Measurements from ENCODE around the gene GAMT.
"Not testable (repeated sequence)": the region's sequence is repeated elsewhere in the genome, so short reads cannot be mapped to it uniquely, and the experiment has no call there.

GAMT gene

DNA sequence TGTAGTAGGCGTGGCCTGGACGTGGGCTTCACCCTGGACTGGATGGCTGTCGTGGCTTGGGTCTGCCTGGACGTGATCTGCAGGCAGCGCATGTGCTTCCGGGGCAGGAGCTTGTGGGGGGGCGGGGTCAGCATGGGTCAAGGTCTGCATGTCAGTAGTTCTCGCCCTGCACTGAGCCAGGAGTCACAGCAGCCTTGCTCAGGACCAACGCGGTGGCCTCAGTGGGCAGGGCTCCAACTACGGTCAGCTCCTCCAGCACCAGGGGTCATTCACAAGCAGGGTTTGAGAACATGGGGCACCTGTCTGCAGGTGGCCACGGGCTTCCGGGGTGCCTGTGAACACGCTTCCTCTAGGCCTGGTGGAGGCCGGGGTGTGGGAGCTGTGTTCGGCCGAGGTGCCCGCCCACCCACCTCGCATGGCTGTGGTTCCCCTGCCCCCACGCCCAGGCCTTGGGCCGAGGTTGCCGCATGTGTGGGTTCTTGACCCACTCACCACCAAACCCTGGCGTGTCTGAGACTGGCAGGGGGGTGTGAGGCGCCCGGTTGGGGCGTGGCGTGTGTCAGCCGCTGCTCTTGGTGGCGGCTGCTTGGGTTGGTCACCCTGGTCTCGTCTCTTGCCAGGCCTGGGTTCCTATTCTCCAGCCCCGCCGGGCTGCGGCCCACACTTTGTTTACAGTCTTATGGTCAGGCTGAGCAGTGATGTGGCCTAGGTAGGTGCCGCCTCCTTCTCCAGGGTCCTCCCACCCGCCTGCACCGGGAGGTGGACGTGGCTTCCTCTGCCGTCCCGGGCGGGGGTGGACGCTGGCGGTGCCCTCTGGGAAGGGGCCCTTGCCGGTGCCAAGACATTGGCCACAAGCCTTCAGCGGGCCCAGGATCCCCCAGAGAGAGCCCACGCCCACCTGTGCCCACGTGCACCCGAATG, 32.0 kb upstream of the GAMT start:
- DNase-seq = no peak

DNA sequence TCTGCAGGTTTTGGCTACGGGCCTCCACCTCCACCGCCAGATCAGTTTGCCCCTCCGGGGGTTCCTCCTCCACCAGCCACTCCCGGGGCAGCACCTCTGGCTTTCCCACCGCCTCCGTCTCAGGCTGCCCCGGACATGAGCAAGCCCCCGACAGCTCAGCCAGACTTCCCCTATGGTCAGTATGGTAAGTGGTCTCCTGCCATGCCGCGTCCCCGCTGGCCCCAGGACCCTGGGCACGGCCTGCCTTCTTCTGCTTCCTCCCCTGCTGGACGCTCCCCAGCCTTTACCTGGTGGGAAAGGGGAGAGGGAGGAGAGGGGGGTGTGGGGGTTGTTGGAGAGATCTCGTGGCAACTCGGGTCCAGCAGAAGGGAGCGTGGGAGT, 31.2 kb upstream of the GAMT start:
- DNase-seq = no peak

DNA sequence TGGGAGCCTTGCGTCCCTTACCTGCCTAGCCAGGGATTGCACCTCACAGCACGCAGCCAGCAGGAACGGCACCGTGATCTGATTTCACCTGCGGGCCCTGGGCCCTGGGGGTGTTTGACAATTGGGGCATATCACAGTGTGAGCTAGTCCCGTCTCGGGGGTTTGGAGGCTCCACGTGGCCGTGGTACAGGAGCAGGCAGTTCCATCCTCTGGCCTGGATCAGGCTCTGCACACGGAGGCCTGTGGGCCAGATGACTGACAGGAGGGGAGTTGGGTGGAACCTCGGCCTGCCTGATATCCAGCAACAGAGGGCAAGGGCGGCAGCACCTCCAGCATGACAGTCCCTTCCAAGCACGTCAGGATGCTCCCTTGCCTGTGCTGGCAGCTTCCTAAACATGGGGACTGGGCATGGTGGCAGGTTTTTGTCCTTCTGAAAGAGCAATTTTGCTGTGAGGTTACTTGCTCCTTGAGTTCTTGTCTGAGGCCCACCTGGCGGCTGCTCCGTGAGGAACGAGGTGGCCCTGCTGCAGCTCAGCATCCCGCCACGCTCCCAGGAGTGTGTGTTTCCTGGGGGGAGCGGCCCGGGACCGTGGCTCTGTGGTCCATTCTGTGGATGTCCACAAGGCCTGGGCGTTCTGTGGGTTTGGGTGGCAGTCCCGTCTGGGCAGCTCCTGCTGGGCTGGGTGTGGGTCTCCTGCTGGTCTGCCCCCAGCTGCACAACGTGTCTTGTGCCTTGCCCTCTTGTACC, 30.6 kb upstream of the GAMT start:
- no peak for DNase-seq

DNA sequence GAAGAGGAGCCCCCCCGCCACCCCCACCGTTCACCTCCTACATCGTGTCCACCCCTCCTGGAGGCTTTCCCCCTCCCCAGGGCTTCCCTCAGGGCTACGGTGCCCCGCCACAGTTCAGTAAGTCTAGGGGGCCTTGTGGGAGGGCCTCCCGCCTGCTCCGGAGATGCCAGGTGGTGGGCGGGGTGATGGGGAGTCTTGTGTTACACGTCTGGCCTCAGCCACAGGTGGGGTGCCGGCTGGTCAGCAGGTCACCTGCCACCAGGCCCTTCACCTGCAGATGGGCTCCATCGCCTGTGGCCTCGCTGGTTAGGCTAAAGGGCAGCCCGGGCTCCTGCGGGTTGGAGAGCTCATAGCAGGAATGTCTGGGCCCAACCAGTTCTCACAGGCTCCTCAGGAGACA, 28.9 kb upstream of the GAMT start:
- DNase-seq = no peak

DNA sequence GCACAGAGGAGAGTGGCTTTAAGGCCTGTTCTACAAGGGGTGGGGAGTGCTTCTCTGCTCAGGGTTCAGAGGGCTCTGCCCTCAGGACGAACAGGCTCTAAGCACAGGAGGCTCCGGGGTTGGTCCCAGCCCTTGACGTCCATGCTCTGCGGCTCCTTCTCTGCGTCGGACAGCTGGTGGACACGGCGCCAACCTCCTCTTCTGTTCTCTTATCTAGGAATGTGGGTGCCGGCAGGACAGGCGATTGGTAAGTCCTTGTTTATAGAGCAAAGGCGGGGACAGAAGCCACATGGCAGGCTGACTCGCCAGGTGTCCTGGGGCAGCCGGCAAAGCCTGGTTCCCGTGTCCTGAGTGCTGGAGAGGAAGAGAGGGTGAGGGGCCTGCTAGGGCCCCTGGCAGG, 28.4 kb upstream of the GAMT start:
- DNase-seq = no peak

GRCh38 chr19:1428738-1429391, 27.5 kb upstream of the GAMT start:
- no peak for DNase-seq

DNA sequence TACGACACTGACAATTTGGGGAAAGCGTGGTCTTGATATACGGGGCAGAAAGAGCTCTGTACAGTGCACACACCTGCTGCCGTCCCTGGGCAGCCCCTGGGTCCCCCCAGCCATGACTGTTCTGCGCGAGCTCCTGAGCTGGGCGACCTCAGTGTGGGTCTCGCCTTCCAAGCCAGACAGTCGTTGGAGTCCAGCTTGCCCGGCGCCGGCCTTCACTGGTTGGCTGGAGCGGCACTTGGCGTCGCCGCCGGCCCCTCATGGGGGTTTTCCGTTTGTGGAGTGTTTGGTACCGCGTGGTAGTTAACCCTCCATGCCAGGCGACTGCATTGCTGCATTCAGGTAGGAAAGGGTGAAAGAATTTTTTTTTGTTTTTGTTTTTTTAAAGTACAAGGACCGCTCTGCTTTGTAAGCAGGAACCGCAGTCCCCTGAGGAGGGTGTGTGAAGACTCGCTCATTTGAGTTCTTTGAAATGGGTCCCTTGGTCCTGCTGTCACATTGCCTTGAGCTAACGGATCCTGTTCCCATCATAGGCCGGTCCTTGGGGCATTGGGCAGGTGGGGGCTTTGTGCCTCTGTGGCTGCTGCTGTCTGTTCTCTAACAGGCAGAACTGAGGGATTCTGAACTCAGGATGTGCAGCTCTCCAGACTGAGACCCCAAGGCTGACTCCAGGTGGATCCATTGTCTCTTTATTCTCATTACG, 26.0 kb upstream of the GAMT start:
- DNase-seq = no peak

GRCh38 chr19:1426736-1427135, 25.4 kb upstream of the GAMT start:
- DNase-seq = no peak

GRCh38 chr19:1425902-1426301, 24.6 kb upstream of the GAMT start:
- DNase-seq = no peak

GRCh38 chr19:1425102-1425837, 23.9 kb upstream of the GAMT start:
- DNase-seq = no peak

DNA sequence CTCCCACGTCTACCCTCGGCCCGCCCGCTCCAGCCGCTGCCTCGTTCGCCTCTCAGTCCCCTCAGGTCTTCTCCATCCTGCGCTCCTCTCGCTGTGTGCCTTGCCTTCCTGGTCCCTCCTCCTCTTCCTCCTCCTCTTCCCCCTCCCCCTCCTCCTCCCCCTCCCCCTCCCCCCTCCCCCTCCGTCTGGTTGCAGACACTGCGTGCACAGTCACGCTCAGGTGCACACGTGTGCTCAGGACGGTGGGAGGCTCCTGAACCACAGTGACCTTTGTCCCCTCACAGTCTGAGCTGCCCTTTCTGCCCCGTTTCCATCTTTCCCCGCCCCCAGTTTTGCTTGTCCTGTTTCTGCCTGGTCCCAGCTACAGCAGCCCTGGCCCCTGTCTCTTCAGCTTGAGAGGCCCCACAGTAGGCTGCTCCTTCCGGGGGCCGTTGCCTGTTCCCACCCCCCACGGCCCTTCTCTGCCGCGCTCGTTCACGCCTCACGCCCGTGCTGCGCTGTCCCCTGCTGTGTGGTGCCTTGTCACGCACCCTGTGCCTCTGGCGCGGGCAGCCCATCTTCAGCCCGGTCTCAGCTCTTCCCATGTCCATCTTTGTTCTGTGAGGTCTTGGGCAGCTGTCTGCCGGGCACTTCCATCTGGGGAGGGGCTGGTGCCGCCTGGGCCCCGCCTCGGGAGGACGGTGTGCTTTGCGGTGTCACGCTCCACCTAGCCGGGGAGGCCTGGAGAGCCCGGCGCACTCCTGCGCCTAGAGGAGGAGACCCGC, 23.0 kb upstream of the GAMT start:
- no peak for DNase-seq

GRCh38 chr19:1423436-1424191, 22.3 kb upstream of the GAMT start:
- no peak for DNase-seq

DNA sequence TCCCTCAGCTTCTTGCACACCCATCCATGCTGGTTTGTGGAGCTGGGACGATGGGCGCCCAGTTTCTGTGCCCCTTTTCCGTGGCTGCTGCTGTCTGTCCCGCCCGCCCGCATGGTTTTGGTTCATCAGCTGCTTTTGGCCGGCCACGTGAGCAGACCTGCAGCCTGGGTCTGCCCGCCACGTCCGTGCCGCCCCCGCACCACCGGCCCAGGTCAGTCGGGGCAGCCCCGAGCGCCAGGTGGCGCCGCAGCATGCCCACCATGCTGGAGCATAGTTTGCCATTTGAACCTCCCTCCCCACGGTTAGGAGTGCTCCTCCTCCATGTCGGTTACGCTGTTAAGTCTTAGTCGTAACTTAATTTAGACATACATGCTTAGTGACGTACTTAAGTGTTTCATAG, 21.6 kb upstream of the GAMT start:
- no peak for DNase-seq

DNA sequence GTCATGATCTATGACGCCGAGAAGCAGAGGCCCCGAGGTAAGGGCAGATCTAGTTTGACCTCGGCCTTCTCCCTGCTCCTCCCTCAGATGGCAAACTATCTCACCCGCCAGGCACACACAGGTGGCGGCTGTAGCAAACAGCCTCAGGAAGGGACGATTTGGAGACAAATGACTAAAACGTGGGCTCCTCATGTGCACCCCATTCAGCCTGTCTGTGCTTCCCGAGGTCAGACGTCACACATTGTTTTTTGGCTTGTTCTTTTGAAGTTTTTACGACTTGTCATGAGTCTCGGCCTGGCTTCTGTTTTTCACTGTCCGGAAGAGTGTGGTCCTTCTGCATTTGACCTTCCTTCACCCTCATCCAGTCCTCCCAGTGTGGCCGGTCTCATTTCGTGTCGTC, 21.0 kb upstream of the GAMT start:
- no peak for DNase-seq

- DNase-seq = no peak
These were observed 20.6 kb upstream of the GAMT start for GRCh38 chr19:1421958-1422305.

GRCh38 chr19:1421218-1421957, 20.0 kb upstream of the GAMT start:
- no peak for DNase-seq

GRCh38 chr19:1420590-1420989, 19.2 kb upstream of the GAMT start:
- no peak for DNase-seq

- DNase-seq = not testable (repeated sequence)
These were observed 18.7 kb upstream of the GAMT start for GRCh38 chr19:1420085-1420484.

DNA sequence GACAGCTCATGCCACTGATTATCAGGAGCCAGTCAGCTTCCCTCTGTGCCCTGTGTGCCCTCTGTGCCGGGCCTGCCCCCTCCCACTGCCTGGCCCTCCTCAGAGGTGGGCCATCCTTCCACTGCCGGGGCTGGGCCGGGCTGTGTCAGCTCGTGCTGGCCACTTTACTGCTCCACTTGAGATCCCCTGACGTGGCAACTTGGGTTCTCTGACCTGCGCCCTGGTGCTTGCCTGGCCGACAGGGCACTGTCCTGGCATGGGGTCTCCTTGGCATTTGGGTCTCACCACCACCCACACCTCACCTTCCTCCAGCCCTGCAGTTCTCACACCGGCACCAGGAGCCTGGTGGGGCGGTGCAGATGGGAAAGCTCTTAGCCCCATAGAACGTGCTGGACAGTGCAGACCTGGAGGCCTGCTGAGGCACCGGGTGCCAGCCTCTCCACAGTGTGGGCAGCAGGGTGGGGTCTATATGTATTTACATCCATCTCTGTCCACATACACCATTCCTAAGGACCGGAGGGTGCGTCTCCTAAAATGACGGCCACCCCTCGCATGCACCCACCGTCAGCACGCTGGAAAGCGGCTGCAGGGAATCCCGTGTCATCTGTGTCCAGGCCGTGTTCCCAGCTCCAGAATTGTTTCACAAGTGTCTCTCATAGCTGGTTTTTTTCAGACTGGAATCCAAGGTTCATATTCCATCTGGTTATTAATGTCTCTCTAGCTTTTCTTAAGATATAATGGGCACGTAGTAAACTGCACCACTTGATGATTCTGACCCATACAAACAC, 17.8 kb upstream of the GAMT start:
- no peak for DNase-seq

- no peak for DNase-seq
These were observed 17.1 kb upstream of the GAMT start for GRCh38 chr19:1418496-1418775.

Measured in DMS79 (cell line).